Liver (tissue), 9 donors: ENCODE data around the gene SPR. TPM values are rescaled to one million over a fixed set of nuclear protein-coding genes. Genes with fewer than 3 reads are reported as not detected.

Experiments
- DNase-seq: peaks from one replicate; pipeline ENCODE4 v3.0.0-alpha.2; 2017; ENCODE audit warnings: low spot score
- H3K27ac ChIP-seq, 2 donors: one replicate each; pipeline ENCODE4 v1.7.0; 2013; ENCODE audit warnings: inconsistent platforms in 2 of 2, low read length in 2 of 2, control low read depth in 1 of 2, low read depth in 1 of 2, mild to moderate bottlenecking in 1 of 2
- H3K27me3 ChIP-seq, 4 donors: one replicate each; pipeline versions ENCODE4 v1.6.1 to v1.7.0; 2013; ENCODE audit warnings: low read length in 3 of 4, inconsistent platforms in 1 of 4, mild to moderate bottlenecking in 1 of 4, moderate library complexity in 1 of 4; ENCODE audit not compliant: control insufficient read depth in 4 of 4, insufficient read depth in 4 of 4
- H3K36me3 ChIP-seq, 4 donors: one replicate each; pipeline versions ENCODE4 v1.6.1 to v1.7.0; 2013; ENCODE audit warnings: low read length in 3 of 4, mild to moderate bottlenecking in 3 of 4, low read depth in 1 of 4, moderate library complexity in 1 of 4; ENCODE audit not compliant: control insufficient read depth in 4 of 4, insufficient read depth in 3 of 4
- H3K4me1 ChIP-seq, 4 donors: one replicate each; pipeline versions ENCODE4 v1.6.1 to v1.7.0; 2013; ENCODE audit warnings: low read length in 3 of 4, mild to moderate bottlenecking in 3 of 4, moderate library complexity in 1 of 4; ENCODE audit not compliant: control insufficient read depth in 4 of 4, insufficient read depth in 4 of 4
- H3K4me3 ChIP-seq, 3 donors: one replicate each; pipeline versions ENCODE4 v1.6.1 to v1.7.0; 2013; ENCODE audit warnings: low read length in 3 of 3, control low read depth in 1 of 3, low read depth in 1 of 3, mild to moderate bottlenecking in 1 of 3
- H3K9ac ChIP-seq, 2 donors: one replicate each; pipeline ENCODE4 v1.7.0; 2013; ENCODE audit warnings: low read length in 2 of 2, mild to moderate bottlenecking in 2 of 2, moderate library complexity in 2 of 2, control low read depth in 1 of 2, low read depth in 1 of 2
- H3K9me3 ChIP-seq, 4 donors: one replicate each; pipeline versions ENCODE4 v1.6.1 to v1.7.0; 2013; ENCODE audit warnings: low read length in 3 of 4; ENCODE audit not compliant: control insufficient read depth in 4 of 4
- ATF3 ChIP-seq: IDR thresholded peaks from 2 replicates; pipeline ENCODE4 v1.6.1; 2016; ENCODE audit warnings: antibody characterized with exemption
- FOXA1 ChIP-seq: IDR thresholded peaks from 2 replicates; pipeline ENCODE4 v1.6.1; 2016; ENCODE audit warnings: antibody characterized with exemption
- GABPA ChIP-seq, 2 donors: IDR thresholded peaks in 1 of 2; conservative IDR thresholded peaks in 1 of 2; 2 replicates each; pipeline ENCODE4 v1.6.1; 2016; ENCODE audit warnings: antibody characterized with exemption in 2 of 2, mild to moderate bottlenecking in 1 of 2, moderate library complexity in 1 of 2
- HNF4A ChIP-seq, 2 donors: conservative IDR thresholded peaks; 2 replicates each; pipeline ENCODE4 v1.6.1; 2016; ENCODE audit warnings: antibody characterized with exemption in 2 of 2, mild to moderate bottlenecking in 2 of 2
- HNF4G ChIP-seq: IDR thresholded peaks from 2 replicates; pipeline ENCODE4 v1.6.1; 2016; ENCODE audit warnings: antibody characterized with exemption
- RXRA ChIP-seq, 2 donors: IDR thresholded peaks; 2 replicates each; pipeline ENCODE4 v1.6.1; 2017 to 2018; ENCODE audit warnings: antibody characterized with exemption in 2 of 2, mild to moderate bottlenecking in 1 of 2
- SP1 ChIP-seq: IDR thresholded peaks from 2 replicates; pipeline ENCODE4 v1.6.1; 2018; ENCODE audit warnings: antibody characterized with exemption, mild to moderate bottlenecking
- YY1 ChIP-seq: IDR thresholded peaks from 2 replicates; pipeline ENCODE4 v1.6.1; 2016; ENCODE audit warnings: antibody characterized with exemption, mild to moderate bottlenecking
- WGBS: extraction: QIAGEN DNeasy Blood & Tissue Kit; methylation state at CpG from one replicate; pipeline ENCODE4 v1.1.7; 2013; 5-methylcytosine and 5-hydroxymethylcytosine counted together
- polyA plus RNA-seq, 2 donors: library from polyadenylated mRNA; stranded (reverse) in 1 of 2; unstranded in 1 of 2; fragments of 200-250 nt in 1 of 2; fragments of >200 nt in 1 of 2; fragmentation: Nextera tagmentation in 1 of 2; extraction: Ambion mirVana in 1 of 2; gene quantifications; one replicate each; pipeline versions ENCODE4 v1.2.1 to v1.2.3, GENCODE V29; 2013 to 2015
- total RNA-seq, 2 donors: library from RNA; depleted of rRNA; stranded (reverse); fragments of >200 nt; gene quantifications; one replicate each; pipeline ENCODE4 v1.2.3, GENCODE V29; 2014
- TF ChIP-seq, protein P1 (sequence below): IDR thresholded peaks from 2 replicates; pipeline ENCODE4 v1.6.1; 2016; ENCODE audit warnings: antibody characterized with exemption
- TF ChIP-seq, protein P2 (sequence below): IDR thresholded peaks from 2 replicates; pipeline ENCODE4 v1.6.1; 2016; ENCODE audit warnings: antibody characterized with exemption, mild to moderate bottlenecking
- TF ChIP-seq, protein P3 (sequence below): IDR thresholded peaks from 2 replicates; pipeline ENCODE4 v1.6.1; 2016; ENCODE audit warnings: antibody characterized with exemption
- donor health status: healthy.
- donor health status: healthy.
- donor health status: healthy.
- donor health status: healthy.
- donor health status: healthy.

Gene SPR
- total and polyA plus RNA-seq, 4 donors, result 13.6 to 60.8 (median 53.1) TPM

GRCh38 chr2:72888438-72889202, 1.4 kb downstream of the SPR start:
- 60% methylated on average over 11 of the region's 11 CpGs for WGBS
- Histone ChIP-seq H3K36me3 (peaks cover 0 to 13% (median 7%) of the 10 kb centered on the region in 4 donors), H3K4me1 (peaks cover 5 to 38% (median 31%) of the 10 kb centered on the region in 4 donors), H3K9me3 (no peaks in the 10 kb centered on the region), H3K27me3 (no peaks in the 10 kb centered on the region), H3K27ac (no peak overlapping the region), H3K9ac (peak overlapping the region; percentile 24 to 70), H3K4me3 (peak overlapping the region; percentile 67 to 74 (median 72))
- TF ChIP-seq RXRA (IDR thresholded peaks at IDR 0.05) (no peak), YY1 (no peak)
- TF ChIP-seq, protein P1, sequence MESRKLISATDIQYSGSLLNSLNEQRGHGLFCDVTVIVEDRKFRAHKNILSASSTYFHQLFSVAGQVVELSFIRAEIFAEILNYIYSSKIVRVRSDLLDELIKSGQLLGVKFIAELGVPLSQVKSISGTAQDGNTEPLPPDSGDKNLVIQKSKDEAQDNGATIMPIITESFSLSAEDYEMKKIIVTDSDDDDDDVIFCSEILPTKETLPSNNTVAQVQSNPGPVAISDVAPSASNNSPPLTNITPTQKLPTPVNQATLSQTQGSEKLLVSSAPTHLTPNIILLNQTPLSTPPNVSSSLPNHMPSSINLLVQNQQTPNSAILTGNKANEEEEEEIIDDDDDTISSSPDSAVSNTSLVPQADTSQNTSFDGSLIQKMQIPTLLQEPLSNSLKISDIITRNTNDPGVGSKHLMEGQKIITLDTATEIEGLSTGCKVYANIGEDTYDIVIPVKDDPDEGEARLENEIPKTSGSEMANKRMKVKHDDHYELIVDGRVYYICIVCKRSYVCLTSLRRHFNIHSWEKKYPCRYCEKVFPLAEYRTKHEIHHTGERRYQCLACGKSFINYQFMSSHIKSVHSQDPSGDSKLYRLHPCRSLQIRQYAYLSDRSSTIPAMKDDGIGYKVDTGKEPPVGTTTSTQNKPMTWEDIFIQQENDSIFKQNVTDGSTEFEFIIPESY, result no peak
- no peak for DNase-seq

DNA sequence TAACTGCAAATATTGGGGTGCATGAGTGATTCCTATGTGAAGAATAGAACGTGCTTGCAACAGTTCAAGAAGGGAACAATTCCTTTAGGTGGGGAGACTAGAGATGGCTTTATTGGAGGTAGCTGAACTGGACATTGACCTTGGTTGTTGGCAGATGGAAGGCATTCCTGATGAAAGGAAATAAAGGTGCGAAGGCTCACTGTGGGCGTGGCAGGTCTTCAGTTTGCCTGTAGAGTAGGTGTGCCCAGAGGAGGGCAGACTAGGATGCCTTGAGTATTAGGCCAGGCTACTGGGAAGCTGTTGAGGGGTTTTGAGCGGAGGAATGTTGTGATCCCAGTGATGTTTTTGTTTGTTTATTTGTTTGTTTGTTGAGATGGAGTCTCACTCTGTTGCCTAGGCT, 2.8 kb downstream of the SPR start:
- DNase-seq, result no peak

More for the DNA sequence above, 2.8 kb downstream of the SPR start:
- Histone ChIP-seq H3K4me3 (no peak overlapping the region), H3K36me3 (peaks cover 0 to 13% (median 7%) of the 10 kb centered on the region in 4 donors), H3K9ac (no peak overlapping the region), H3K27ac (no peak overlapping the region), H3K4me1 (peaks cover 5 to 38% (median 31%) of the 10 kb centered on the region in 4 donors), H3K27me3 (no peaks in the 10 kb centered on the region), H3K9me3 (no peaks in the 10 kb centered on the region)
- TF ChIP-seq RXRA (IDR thresholded peaks at IDR 0.05) (no peak), ATF3 (no peak), FOXA1 (no peak), HNF4G (no peak), HNF4A (conservative IDR thresholded peaks at IDR 0.05) (peak in 1 of 2 donors; percentile 12), SP1 (no peak), GABPA (IDR thresholded peaks at IDR 0.05 in 1 of 2, conservative IDR thresholded peaks at IDR 0.05 in 1 of 2) (no peak)
- TF ChIP-seq, protein P2, sequence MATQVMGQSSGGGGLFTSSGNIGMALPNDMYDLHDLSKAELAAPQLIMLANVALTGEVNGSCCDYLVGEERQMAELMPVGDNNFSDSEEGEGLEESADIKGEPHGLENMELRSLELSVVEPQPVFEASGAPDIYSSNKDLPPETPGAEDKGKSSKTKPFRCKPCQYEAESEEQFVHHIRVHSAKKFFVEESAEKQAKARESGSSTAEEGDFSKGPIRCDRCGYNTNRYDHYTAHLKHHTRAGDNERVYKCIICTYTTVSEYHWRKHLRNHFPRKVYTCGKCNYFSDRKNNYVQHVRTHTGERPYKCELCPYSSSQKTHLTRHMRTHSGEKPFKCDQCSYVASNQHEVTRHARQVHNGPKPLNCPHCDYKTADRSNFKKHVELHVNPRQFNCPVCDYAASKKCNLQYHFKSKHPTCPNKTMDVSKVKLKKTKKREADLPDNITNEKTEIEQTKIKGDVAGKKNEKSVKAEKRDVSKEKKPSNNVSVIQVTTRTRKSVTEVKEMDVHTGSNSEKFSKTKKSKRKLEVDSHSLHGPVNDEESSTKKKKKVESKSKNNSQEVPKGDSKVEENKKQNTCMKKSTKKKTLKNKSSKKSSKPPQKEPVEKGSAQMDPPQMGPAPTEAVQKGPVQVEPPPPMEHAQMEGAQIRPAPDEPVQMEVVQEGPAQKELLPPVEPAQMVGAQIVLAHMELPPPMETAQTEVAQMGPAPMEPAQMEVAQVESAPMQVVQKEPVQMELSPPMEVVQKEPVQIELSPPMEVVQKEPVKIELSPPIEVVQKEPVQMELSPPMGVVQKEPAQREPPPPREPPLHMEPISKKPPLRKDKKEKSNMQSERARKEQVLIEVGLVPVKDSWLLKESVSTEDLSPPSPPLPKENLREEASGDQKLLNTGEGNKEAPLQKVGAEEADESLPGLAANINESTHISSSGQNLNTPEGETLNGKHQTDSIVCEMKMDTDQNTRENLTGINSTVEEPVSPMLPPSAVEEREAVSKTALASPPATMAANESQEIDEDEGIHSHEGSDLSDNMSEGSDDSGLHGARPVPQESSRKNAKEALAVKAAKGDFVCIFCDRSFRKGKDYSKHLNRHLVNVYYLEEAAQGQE, result no peak
- TF ChIP-seq, protein P3, sequence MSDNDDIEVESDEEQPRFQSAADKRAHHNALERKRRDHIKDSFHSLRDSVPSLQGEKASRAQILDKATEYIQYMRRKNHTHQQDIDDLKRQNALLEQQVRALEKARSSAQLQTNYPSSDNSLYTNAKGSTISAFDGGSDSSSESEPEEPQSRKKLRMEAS, result no peak
- 76% methylated on average over 4 of the region's 4 CpGs for WGBS
